Activated T-cell treated with anti-CD3 and anti-CD28 coated beads for 24 hours (primary cell): ENCODE data around the gene ANKRD13C.
"Not testable (repeated sequence)": the region's sequence is repeated elsewhere in the genome, so short reads cannot be mapped to it uniquely, and the experiment has no call there.

ENCODE experiments used
- DNase-seq: peaks from one replicate; pipeline ENCODE4 v3.0.0-alpha.2; 2020; ENCODE audit warnings: low read depth

ANKRD13C gene, protein sequence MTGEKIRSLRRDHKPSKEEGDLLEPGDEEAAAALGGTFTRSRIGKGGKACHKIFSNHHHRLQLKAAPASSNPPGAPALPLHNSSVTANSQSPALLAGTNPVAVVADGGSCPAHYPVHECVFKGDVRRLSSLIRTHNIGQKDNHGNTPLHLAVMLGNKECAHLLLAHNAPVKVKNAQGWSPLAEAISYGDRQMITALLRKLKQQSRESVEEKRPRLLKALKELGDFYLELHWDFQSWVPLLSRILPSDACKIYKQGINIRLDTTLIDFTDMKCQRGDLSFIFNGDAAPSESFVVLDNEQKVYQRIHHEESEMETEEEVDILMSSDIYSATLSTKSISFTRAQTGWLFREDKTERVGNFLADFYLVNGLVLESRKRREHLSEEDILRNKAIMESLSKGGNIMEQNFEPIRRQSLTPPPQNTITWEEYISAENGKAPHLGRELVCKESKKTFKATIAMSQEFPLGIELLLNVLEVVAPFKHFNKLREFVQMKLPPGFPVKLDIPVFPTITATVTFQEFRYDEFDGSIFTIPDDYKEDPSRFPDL

DNA sequence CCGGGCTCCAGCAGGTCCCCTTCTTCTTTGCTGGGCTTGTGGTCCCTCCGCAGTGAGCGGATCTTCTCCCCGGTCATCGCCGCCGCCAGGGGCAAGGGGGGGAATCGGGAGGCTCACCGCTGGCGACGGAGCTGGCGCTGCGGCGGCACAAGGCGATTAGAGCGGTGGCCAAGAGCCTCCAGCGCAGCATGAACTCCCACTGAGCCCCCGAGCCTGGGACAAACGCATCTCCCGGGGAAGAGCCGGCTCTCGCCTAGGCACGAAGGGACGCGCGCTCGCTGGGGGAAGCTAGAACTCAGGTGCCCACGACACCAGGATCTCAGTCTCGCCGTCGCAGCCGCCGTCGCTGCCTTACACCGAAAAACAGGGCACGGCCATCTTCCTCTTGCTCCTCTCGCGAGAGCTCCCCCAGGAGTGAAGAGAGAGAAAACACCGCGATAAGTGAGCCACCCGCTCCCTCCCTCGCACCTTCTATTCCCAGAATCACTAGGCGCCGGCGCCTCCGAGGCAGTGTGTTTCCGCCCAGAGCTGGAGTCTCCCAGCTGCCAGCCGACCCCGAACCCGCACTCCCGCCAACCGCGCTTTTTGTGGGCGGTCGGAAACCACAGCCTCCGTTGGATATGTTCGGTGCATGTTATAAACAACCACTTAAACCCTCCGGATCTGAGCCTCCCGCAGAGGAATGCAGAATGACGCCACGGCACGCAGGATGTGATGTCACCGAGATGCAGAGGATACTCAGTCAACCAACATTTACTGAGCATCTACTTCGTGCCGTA lies at the start of gene ANKRD13C:
Gene ANKRD13C (minus strand): TSS at position 391 of the 779 bp plus-strand sequence. CDS start 314 bp downstream, at position 77.
- peak; percentile 88 for DNase-seq

DNA sequence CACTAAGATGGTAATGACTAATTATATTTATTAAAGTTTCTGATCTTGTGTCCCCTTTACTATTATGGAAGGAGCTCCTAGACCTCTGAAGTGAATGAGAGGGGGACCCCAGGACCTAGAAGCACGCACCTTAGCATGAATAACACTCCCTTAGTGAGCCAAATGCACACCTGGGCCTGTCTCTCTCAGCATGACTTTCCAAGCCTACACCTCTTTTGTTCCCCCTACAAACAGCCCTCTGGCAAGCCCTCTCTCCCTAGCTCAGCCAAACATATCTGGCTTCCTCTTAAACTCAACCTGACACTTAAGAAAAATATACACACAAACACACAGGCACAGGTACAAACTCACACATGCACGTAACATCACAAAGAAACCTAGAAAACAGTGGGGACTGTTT lies 49.2 kb upstream of the ANKRD13C start:
- DNase-seq = no peak

- DNase-seq = no peak
Observed at GRCh38 chr1:70401974-70402373, 47.5 kb upstream of the ANKRD13C start.

DNA sequence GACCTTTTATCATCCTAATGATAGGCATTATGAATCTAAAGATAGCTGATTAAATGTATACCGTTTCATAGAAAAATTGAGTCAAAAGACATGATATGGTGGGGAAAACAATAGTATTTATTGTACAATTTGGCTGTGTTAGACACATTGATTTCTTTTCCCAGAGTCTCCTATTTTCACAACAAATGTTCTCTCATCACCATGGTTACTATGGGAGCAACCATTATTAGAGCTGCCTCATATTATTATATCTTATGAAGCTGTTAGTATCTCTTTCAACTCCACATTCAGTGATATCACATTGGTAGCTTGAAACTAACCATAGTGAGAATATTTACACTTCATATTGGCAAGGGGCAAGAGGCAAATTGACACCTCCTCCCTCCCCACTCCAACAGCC lies 45.8 kb upstream of the ANKRD13C start:
- DNase-seq = no peak

DNA sequence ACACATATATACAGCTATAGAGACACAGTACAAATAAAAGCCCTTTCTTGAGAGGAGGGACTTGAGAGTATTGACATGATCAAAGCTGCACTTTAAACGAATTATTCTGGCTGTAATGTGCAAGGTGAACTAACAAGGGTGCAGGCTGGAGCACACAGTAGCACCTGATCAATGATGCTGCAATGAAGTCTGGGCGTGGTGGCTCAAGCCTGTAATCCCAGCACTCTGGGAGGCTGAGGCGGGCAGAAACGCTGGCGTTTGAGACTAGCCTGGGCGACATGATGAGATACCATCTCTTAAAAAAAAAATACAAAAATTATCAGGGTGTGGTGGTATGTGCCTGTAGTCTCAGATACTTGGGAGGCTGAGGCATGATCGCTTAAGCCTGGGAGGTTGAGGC lies 42.5 kb upstream of the ANKRD13C start:
- DNase-seq = no peak

- DNase-seq = no peak
Observed at GRCh38 chr1:70396607-70397006, 42.1 kb upstream of the ANKRD13C start.

GRCh38 chr1:70392626-70393025 lies 38.1 kb upstream of the ANKRD13C start:
- no peak for DNase-seq

DNA sequence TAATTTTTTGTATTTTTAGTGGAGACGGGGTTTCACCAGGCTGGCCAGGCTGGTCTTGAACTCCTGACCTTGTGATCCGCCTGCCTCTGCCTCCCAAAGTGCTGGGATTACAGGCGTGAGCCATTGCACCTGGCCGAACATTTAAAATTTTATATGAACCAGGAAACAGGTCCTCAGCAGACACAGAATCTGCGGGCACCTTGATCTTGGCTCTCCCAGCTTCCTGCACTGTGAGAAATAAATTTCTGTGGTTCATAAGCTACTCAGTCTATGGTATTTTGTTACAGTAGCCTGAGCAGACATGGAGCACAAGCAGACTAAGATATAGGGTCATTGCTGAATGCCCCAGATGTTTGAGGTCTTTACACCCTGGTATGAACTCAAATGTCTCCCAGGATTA lies 33.0 kb upstream of the ANKRD13C start:
- DNase-seq = no peak

DNA sequence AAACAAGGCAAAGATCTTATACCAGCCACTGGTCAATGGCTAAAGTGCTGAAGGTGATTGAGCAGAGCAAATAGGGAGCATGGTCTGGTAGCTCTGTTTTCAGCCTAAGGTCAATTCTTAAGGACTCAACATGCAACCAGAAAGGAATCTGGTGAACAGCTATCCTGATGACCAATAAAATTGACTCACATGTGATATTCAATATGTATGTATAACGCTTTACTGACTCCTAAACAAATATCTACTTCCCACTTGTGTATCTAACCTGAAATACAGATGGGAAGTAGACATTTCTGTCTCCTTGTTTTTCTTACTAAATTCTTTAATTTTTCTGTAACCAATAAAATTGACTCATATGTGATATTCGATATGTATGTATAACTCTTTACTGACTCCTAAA lies 31.6 kb upstream of the ANKRD13C start:
- DNase-seq = no peak

- no peak for DNase-seq
Observed at GRCh38 chr1:70385477-70385876, 31.0 kb upstream of the ANKRD13C start.

- DNase-seq = no peak
Observed at GRCh38 chr1:70384542-70384941, 30.0 kb upstream of the ANKRD13C start.

DNA sequence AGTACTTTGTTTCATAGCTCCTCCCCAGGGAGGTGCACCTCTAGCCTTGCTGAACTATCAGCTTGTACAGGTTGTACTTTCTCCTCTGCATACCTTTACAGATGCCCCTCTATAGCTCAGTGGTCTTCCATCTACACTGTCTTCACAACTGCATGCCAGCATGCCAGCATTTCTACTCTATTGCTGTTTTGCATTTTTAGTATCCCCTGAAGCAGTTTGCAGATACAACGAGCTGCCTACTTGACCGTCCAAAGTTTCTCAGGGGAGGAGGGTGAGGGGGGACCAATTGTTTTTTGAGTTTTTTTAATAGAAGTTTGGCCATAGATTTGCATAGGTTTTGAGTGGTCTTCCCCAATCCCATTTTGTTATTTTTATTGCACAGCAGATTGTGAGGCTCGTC lies 29.0 kb upstream of the ANKRD13C start:
- DNase-seq = no peak

DNA sequence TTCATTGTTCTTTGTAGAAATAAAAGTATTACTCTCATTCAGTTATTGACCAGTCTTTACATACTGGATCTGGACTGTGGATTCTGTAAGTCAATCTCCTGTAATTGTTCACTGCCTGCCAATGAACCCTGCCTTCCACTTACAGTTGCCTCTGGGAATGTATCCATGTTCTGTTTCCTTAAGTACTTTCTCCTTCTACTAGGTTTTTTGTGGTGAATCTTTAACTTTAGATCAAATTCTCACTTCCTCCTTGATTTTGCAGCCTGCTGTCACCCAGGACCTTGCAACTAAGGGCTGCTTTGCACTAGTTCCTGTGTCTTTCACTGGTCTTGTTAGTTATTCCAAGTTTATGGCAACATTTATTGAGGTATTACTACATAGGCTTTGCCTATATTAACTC lies 28.2 kb upstream of the ANKRD13C start:
- DNase-seq = no peak

DNA sequence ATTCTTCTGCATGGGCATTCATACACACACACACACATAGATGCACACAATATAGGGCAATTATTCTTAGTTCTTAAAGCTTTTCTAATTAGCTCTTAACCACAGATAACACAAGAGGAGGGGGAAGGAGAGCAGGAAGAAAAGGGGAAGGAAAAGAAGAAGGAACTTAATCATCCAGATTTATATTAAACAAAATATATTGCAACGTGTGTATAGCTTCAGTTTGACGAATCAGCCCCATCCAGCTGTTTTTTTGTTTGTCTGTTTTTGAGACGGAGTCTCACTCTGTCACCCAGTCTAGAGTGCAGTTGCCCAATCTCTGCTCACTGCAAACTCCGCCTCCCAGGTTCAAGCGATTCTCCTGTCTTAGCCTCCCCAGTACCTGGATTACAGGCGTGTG lies 21.7 kb upstream of the ANKRD13C start:
- no peak for DNase-seq

GRCh38 chr1:70373580-70373979 lies 19.1 kb upstream of the ANKRD13C start:
- not testable (repeated sequence) for DNase-seq

DNA sequence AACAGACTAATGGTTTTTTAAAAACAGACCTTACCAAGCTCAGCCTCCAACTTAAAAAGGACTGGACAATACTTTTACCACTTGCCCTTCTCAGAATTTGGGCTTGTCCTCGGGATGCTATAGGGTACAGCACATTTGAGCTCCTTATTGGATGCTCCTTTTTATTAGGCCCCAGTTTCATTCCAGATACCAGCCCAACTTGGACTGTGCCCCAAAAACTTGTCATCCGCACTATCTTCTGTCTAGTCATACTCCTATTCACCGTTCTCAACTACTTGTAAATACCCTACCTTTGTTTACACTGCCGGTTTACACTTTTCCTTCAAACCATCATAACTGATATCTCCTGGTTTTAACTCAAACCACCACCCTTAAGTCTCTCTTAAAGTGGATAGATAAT lies 17.9 kb upstream of the ANKRD13C start:
- DNase-seq = no peak

DNA sequence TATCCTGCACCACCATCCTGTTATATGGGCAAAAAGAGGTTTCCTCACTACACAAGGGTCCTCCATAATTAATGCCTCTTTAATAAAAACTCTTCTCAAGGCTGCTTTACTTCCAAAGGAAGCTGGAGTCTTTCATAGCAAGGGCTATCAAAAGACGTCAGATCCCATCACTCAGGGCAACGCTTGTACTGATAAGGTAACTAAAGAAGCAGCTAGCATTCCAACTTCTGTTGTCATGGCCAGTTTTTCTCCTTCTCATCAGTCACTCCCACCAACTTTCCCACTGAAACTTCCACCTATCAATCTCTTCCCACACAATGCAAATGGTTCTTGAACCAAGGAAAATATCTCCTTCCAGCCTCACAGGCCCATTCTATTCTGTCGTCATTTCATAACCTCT lies 17.1 kb upstream of the ANKRD13C start:
- DNase-seq = not testable (repeated sequence)

GRCh38 chr1:70367397-70367796 lies 12.9 kb upstream of the ANKRD13C start:
- DNase-seq = not testable (repeated sequence)

DNA sequence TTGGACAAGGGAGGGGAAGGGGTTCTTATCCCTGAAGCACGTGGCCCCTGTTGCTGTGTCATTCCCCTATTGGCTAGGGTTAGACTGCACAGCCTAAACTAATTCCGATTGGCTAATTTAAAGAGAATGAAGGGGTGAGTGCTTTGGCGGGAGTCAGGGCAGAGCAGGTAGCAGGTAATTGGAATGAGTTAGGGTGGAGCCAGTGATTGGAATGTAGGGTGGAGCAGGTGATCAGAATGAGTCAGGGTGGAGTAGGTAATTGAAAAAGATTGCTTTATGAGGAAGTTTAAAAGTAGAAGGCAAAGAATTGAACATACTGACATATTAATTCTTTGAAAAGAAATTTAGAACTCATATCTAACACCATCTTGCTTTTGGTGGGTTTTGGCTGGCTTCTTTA lies 12.5 kb upstream of the ANKRD13C start:
- not testable (repeated sequence) for DNase-seq

DNA sequence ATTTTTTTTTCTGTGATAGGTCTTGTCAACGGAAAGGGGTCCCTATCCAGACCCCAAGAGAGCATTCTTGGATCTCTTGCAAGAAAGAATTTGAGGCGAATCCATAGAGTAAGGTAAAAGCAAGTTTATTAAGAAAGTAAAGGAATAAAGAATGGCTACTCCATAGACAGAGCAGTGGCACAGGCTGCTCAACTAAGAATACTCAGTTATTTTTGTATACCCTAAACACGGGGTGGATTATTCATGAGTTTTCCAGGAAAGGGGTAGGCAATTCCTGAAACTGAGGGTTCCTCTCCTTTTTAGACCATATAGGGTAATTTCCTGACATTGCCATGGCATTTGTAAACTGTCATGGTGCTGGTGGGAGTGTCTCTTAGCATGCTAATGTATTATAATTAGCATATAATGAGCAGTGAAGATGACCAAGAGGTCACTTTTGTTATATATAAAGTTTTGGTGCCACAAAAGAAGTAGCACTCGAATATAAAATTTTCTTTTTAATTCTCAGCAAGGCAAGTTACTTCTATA lies 12.0 kb upstream of the ANKRD13C start:
- not testable (repeated sequence) for DNase-seq

DNA sequence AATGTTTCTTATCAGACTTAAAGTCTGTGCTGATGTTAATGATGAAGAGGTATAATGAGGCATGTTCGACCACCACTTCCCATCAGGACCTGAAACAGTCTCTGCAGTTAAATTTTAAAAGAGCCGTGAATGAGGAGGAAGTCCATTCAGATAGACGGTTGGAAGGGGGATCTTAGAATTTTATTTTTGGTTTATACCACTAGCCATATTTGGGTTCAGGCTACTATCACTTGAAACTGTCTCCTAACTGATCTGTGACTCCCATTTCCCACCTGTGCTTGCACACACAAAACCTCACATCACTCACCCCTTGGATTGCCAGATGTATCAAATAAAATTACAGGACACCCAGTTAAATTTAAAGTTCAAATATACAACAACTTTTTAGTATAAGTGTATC lies 9.9 kb upstream of the ANKRD13C start:
- DNase-seq = no peak

GRCh38 chr1:70361727-70362398 lies 7.3 kb upstream of the ANKRD13C start:
- no peak for DNase-seq
